ENCODE measurements around the gene TNFRSF18.

GRCh38 chr1:1215881-1216605 lies 9.7 kb upstream of the TNFRSF18 start:
- TF ChIP-seq ZNF274 (IDR thresholded peaks at IDR 0.05; ENCODE audit: low read depth, low read length) (no peak), YY1 (IDR thresholded peaks at IDR 0.05; ENCODE audit: insufficient read depth, insufficient read length) (no peak)
